Measurements from ENCODE around the gene AHNAK. TPM values are rescaled to one million over a fixed set of nuclear protein-coding genes. Genes with fewer than 3 reads are reported as not detected.

The AHNAK gene
- total and polyA plus RNA-seq, 2 of the 8 experiments (the other 6 are each of a cell fraction or from before 2014, with no cell fraction given): 2.0 to 5.8 TPM

GRCh38 chr11:62565100-62565802 is 18.6 kb upstream of the AHNAK start:
- Histone ChIP-seq H4K5ac (ENCODE audit: insufficient read length, low read depth, low read length) (no peak overlapping the region), H3K18ac (ENCODE audit: extremely low read depth, low read length) (no peak overlapping the region), H2BK120ac (replicated peaks; ENCODE audit: low read depth, low read length) (no peak overlapping the region), H3K27me3 (replicated peaks in 1 of 4; ENCODE audit: control insufficient read depth in 3 of 4, extremely low read depth in 1 of 4, insufficient read depth in 3 of 4, low read length in 3 of 4) (no peaks in the 10 kb centered on the region), H2BK20ac (ENCODE audit: low read length) (no peak overlapping the region), H3K14ac (ENCODE audit: insufficient read length) (no peak overlapping the region), H2AFZ (ENCODE audit: low read length) (no peak overlapping the region), H4K8ac (ENCODE audit: extremely low read depth, insufficient read depth, low read length) (no peak overlapping the region), H2BK15ac (ENCODE audit: low read length) (no peak overlapping the region), H3K56ac (replicated peaks; ENCODE audit: insufficient read length, low read depth, low read length) (no peak overlapping the region), H2BK12ac (ENCODE audit: low read depth, low read length) (no peak overlapping the region), H4K91ac (replicated peaks; ENCODE audit: insufficient read length, low read length) (no peak overlapping the region), H3K9me3 (ENCODE audit: insufficient read depth in 2 of 2, low read depth in 1 of 2, low read length in 1 of 2) (no peaks in the 10 kb centered on the region), H3K79me2 (ENCODE audit: control insufficient read depth in 1 of 2, insufficient read depth in 2 of 2, low read length in 2 of 2) (peaks cover 0 to 48% of the 10 kb centered on the region in 2 experiments; a peak in 2 of 4 replicates), H3K23me2 (ENCODE audit: low read depth, low read length) (no peaks in the 10 kb centered on the region), H2BK5ac (ENCODE audit: low read depth, low read length) (no peak overlapping the region), H3K27ac (ENCODE audit: low read depth, low read length) (no peak overlapping the region), H3K4me1 (replicated peaks in 1 of 4; ENCODE audit: control insufficient read depth in 3 of 4, insufficient read depth in 4 of 4, low read length in 3 of 4) (peaks cover 2 to 11% (median 7%) of the 10 kb centered on the region in 4 experiments; a peak in 6 of 7 replicates), H2AK5ac (ENCODE audit: low read depth, low read length) (no peak overlapping the region), H3K23ac (ENCODE audit: insufficient read length) (no peak overlapping the region), H3K9ac (replicated peaks in 1 of 4; ENCODE audit: extremely low read depth in 1 of 4, low read depth in 3 of 4, low read length in 3 of 4) (no peak overlapping the region), H3K4me2 (ENCODE audit: insufficient read depth in 1 of 2, low read depth in 2 of 2, low read length in 2 of 2) (no peak overlapping the region), H3K4me3 (ENCODE audit: extremely low read depth in 1 of 4, insufficient read depth in 2 of 4, low read depth in 3 of 4, low read length in 4 of 4) (no peak overlapping the region), H3K79me1 (ENCODE audit: low read depth, low read length) (no peaks in the 10 kb centered on the region; the same call in 1 of the 2 replicates), H4K20me1 (replicated peaks in 1 of 2; ENCODE audit: control insufficient read depth in 1 of 2, insufficient read depth in 2 of 2, low read length in 2 of 2) (peaks cover 21 to 34% of the 10 kb centered on the region in 2 experiments), H3K4ac (replicated peaks; ENCODE audit: insufficient read length, low read depth, low read length) (no peak overlapping the region), H3K36me3 (ENCODE audit: control insufficient read depth in 2 of 4, insufficient read depth in 4 of 4, low read length in 3 of 4) (peaks cover 33 to 74% (median 56%) of the 10 kb centered on the region in 4 experiments)
- ChIA-PET CTCF (ENCODE audit: partially characterized antibody) (interaction anchor here (0.6 to 3.2 kb wide), 11 partner anchors 22 to 171 kb away, joined by 3 to 17 read pairs (median 3); partner anchors contain the start of gene TUT1), POLR2A (ENCODE audit: partially characterized antibody) (interaction anchor here (0.7 to 20.7 kb wide), 6 partner anchors 4 to 285 kb away, joined by 3 to 336 read pairs (median 12); partner anchors contain the start of genes EEF1G and TUT1)
- FAIRE-seq: no peak
- DNase-seq (ENCODE audit: low read depth in 1 of 2, low spot score in 2 of 2): no peak
- WGBS, 2 experiments (ENCODE audit: extremely low coverage in 1 of 2, insufficient coverage in 1 of 2, insufficient read length in 1 of 2, insufficient replicate concordance in 2 of 2, low coverage in 1 of 2, low lambda C conversion rate in 2 of 2, missing lambda C conversion rate in 1 of 2): 94% methylated on average over 5 of the region's 5 CpGs; no CpG with 5 or more reads in 1 of the 2 experiments
- TF ChIP-seq SIN3A (conservative IDR thresholded peaks at IDR 0.05 in 1 of 2, IDR thresholded peaks at IDR 0.05 in 1 of 2; ENCODE audit: low read depth in 1 of 2, low read length in 2 of 2): no peak
